Measurements from ENCODE around the gene MEX3B.

- TF ChIP-seq POLR2A (IDR thresholded peaks at IDR 0.05) (no peak), CTCF (IDR thresholded peaks at IDR 0.05) (no peak)
These were observed 36.3 kb upstream of the MEX3B start for GRCh38 chr15:82081914-82082762.
